HG03565 (cell line): ENCODE measurements around the gene UROC1.

Experiments
- ATAC-seq: cut with Tn5 transposase; IDR thresholded peaks from one replicate; pipeline ENCODE4 v1.9.1; 2021; ENCODE audit warnings: mild to moderate bottlenecking, moderate library complexity; ENCODE audit not compliant: unreplicated experiment

Gene UROC1

DNA sequence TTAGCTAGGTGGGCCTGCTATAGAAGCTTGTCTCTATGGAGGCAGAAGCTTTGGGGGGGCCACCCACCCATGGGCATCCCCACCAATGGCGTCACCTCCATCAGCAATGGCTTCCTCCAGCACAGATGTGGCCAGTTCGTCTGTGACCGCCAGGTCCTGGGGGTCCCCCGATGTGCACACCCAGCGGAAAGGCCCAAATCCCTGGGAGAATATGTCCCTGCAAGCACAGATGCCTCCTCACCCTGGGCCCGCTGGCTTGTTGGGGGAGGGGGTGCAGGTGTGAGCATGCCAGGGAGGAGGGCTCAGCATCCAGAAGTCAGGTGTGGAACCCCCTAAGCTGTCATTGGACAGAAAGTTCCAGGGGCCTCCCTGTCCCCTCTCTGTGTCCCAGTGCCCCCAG lies 19.6 kb downstream of the UROC1 start:
- ATAC-seq: no peak

DNA sequence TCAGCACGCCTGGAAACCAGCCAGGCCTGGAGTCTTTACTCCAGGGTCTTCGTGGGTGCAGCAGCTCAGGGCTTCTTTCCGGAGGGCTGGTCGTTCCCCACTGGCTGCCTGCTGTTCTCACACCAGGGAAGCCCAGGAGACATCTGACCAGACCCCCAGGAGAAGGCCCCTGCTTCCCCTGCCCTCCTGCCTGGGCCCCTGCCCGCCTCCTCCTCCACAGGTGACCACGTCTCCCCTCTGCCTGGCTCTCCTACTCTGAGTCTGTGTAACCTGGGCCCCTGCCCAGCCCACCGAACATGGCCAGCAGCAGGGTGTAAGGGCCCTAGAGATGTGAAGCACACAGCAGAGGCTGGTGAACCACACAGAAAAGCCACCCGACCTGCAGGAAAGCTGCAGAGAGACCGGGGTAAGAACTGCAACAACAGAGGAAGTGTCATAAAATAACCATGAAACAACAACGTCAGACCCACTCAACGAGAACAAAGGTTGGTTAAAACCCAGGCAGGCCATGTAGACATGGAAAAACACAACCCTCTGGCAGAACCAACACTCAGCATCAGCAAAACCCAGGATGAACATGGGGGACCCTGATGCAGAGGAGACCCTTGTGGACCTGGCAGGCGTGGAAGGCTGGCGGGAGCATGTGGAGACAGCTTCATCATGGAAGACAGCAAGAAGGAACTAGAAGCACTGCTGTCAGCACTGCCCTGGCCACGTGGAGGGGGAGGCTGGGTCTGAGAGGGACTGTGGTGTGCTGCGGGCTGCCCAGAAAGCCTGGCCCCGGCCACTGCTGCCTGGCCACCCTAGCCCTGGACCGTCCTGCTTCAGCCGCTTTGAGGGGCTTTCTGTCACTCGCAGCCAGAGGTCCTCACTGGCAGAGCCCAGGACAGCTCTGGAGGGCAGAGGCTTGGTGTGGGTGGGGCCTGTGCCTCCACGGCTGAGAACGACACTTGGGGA lies 20.4 kb downstream of the UROC1 start:
- ATAC-seq: no peak

- ATAC-seq: no peak
Measured at GRCh38 chr3:126495786-126496185, 21.8 kb downstream of the UROC1 start.

- ATAC-seq: no peak
Measured at GRCh38 chr3:126494970-126495230, 22.7 kb downstream of the UROC1 start.

GRCh38 chr3:126494204-126494969 lies 23.2 kb downstream of the UROC1 start:
- no peak for ATAC-seq

- ATAC-seq: no peak
Measured at GRCh38 chr3:126493739-126494138, 23.8 kb downstream of the UROC1 start.

DNA sequence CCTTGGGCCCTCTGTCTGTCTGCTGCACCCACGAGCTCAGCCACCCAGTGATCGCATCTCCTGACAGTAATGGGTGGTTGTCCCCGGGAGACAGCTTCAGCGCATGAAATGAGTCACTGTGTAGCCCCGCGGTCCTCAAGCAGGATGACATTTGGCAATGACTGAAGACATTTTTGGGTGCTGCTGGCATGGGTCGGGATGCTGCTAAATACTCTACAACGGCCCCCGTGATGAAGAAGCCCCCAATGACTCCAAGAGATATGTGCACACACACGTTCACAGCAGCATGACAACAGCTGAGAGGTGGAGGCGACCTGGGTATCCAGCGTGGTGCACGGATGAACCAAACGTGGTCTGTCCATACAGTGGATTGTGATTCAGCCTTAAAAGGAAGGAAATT lies 24.5 kb downstream of the UROC1 start:
- ATAC-seq: no peak

DNA sequence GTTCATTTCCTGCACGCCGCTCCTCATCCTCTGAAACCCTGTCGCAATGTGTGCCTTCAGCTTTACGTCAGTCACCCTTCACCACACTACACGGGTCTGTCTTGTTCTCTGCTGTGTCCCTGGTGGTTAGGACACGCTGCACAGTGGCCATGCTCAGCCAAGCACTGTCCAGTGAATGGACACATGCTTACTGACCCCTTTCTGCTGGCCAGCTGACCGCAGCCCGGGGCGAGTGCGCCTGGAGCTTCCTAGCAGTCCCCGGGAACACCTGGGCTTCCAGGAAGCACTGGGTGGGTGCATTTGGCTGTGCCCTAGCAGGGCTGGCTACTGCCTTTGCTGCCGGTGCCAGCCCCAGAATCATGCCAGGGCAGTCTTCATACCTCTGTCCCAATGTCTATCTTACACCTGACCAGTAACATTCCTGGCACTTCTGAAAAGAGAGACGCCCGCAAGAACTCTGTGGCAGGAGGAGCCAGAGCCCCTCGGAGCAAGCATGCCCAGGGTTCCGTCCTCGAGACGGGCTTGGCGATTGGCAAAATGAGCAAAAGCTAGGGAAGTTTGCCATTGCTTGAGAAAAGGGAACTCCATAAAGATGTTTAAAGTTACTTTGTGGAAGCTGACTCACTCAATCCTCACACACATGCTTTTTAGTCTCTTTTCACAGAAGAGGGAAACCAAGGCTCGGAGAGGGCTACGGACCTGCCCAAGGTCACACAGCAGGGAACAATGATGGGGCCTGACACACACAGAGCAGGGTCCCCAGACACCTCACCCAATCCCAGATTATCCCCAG lies 26.2 kb downstream of the UROC1 start:
- ATAC-seq: no peak

DNA sequence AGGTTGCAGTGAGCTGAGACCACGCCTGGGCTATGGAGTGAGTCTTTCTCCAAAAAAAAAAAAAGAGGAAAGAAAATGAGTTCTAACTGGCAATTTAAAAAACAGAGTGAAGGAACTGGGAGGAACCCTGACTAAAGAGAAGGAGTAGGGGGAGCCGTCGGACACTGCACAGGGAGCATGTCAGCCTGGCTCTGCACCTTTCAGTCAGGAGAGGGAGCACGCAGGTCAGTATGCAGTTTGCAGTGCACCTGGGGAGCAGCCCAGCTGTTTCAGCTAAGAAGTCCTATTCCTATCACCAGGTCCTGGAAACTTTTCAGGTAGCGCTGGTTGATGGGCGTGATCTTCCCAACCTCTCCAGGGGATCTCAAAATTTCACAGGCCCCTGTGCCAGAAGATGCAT lies 27.0 kb downstream of the UROC1 start:
- ATAC-seq: no peak

- ATAC-seq: no peak
Measured at GRCh38 chr3:126488886-126489569, 28.5 kb downstream of the UROC1 start.

GRCh38 chr3:126488185-126488584 lies 29.4 kb downstream of the UROC1 start:
- no peak for ATAC-seq

DNA sequence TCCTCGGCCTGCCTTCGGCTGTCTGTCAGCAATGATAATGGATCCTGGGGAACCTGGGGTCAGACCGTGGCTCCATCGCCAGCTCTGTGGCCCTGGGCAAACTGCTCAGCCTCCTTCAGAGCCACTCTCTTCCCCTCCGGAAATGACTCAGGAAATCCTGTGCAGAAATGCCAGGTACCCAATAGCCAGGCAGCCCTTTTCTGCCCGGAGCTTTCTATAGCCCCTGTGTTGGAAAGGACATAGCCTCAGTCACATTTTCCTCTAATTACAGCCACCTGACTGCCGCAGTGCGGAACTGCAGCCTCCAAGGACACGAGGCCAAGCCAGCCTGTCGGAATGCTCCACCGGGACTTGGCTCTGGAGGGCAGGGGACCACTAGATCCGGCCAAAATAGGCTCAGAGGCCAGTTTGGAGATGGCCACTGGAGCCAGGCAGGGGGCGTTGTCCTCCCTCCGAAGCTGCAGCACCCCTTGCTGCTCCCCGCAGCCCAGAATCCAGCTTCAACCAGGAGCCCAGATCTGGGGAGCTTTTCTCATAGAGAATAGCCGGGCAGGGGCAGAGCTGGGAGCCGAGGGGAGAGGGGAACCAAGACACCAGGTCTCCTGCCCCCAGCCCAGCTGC lies 30.3 kb downstream of the UROC1 start:
- ATAC-seq: no peak

GRCh38 chr3:126486360-126486847 lies 31.2 kb downstream of the UROC1 start:
- ATAC-seq: no peak

- ATAC-seq: no peak
Measured at GRCh38 chr3:126485956-126486355, 31.6 kb downstream of the UROC1 start.

DNA sequence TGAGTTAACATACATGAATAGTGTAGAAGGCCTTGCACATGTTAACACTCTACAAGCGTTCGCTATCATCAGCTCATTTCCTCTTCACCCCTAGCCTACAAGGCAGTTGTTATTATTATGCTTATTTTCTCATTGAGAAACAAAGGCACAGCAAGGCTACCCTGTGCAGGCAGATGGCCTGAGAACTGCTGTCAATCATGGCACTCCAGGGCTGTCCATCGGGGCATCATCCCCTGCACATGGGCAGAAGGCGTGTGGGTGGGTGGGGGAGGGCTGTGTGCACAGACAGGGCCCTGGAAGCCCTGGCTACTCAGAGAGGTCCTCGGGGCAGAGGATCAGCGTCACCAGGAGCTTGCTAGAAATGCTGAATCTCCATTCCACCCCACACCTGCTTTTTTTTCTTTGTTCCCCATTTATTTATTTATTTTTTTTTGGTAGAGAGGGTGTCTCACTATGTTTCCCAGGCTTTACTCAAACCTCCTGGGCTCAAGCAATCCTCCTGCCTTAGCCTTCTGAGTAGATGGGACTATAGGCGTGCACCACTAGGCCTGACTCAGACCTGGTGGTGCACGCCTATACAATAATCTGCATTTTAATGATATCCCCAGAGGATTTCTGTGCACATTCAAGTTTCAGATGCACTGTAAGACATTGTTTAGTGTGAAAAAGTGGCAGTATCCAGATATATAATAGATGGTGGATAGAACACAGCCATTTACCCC lies 32.2 kb downstream of the UROC1 start:
- ATAC-seq: no peak

DNA sequence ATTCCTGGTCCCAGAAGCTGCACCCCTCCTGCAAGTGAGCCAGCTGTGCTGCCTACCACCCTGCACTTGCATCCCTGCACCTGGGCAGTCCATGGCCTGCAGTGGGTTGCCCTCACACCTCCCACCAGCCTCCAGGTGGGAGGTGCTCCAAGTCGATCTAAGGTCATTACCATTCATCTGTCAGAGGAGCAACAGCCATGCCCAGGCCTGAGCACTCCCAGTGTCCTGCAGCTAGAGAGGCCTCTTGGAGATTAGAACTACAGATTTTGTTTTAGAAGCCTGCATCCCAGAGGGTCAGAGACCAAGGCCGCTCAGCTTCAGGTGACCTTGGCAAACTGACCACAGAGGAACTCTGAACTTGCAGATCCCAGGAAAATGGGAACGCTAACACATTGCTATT lies 32.9 kb downstream of the UROC1 start:
- no peak for ATAC-seq

DNA sequence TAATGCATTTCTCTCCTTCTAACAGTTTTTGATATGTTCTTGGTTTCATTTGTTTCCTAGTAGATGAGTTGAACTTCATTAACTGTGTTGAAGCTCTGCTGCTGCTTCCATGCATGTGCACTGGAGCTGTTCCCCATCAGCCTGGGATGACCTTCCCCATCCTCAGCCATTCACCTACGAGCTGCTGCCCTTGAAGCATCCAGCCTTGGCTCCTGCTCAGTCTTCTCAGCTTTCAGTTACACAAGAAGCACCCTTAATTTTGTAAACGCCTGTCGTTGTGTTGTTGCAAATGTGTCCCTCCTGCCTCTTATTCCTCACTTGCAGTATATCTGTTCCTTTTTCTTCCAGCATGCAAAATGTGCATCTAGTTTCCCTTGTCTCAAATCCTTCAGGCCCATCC lies 33.4 kb downstream of the UROC1 start:
- no peak for ATAC-seq

DNA sequence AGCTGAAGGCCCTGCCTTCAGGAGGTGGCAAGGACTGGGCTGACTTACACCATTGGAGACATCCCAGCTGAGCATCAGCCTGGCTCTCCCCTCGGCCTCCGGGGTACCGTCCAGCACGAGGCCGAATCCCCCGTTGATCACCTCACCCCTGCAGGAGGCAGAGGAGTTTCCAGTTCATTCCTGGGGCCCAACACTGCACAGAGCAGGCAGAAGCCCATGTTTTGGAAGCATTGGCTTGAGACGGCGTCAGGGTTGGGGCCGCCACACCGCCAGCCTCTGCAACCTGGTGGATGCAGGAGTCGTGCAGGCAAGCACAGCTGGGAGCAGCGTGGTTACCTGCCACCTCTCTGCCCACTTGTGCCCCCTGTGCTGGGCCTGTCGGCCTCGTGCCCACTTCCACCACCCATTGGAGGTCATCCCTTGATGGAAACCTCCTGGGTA lies 34.2 kb downstream of the UROC1 start:
- no peak for ATAC-seq

DNA sequence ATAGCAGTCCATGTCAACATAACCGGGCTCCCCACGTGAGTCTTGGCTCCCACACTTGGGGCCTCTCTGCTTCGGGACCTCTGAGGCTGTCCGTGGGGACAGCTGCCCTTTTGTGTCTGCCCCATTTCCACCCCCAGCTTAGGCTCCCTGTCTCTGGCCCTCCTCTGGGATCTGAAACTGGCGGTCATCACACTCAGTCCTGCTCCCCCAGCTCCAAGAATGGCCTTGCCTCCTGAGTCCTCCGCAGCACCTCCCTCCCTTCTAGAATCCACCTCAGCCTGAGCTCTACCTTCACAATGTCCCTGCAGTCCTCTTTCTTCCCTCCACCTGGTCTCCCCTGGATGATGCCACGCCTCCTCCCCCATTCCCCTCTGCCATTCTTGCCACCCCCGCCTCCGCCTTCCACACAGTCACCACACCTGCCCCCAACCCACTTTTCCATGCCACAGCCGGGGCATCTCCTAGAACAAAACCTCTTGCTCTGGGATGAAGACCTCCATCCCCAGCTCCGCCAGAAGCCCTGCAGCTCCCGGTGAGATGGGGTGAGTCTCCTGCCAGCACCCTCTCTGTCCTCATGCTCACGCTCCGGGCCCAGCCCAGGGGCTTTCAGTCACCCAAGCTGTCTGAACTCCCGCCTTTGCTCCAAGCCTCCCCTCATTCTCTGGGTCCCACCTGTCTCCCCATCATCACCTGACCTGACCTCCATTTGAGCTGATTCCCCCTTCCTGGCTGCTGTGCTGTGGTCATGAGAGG lies 34.9 kb downstream of the UROC1 start:
- no peak for ATAC-seq
